ENCODE data around the gene TEX36.
"Not testable (repeated sequence)": the region's sequence is repeated elsewhere in the genome, so short reads cannot be mapped to it uniquely, and the experiment has no call there.

TEX36 gene

DNA sequence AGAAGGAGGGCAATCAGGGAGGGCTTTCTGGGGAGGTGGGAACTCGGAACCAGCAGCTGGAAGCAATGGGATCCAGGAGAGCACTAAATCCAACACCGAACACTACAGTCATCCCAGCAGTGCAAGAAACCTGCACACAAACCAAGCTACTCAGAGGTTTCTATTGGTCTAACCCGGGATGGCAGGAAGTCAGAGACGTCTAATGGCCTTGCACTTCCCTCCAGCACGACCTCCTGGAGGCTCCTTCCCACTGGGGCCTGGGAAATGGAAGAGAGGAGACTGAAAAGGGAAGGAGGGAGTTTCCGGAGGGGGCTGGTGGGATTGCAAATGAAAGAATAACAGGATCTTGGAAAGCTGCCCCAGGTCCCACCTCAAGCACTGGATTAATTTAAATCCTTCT, 56.3 kb downstream of the TEX36 start:
- H3K4me1 Mint-ChIP-seq = no peaks in the 10 kb centered on the region
- no peaks in the 10 kb centered on the region for H3K36me3 Mint-ChIP-seq
- no peak overlapping the region for H3K27ac Mint-ChIP-seq
- H3K4me3 Mint-ChIP-seq = no peak overlapping the region
- H3K27me3 Mint-ChIP-seq = peaks cover 18% of the 10 kb centered on the region
- H3K9me3 Mint-ChIP-seq = no peaks in the 10 kb centered on the region

- H3K9me3 Mint-ChIP-seq = peaks cover 3% of the 10 kb centered on the region
Measured at GRCh38 chr10:125625586-125625985, 57.4 kb downstream of the TEX36 start.

GRCh38 chr10:125624800-125625199, 58.2 kb downstream of the TEX36 start:
- Mint-ChIP-seq H3K4me1 (no peaks in the 10 kb centered on the region), H3K9me3 (peaks cover 5% of the 10 kb centered on the region), H3K36me3 (no peaks in the 10 kb centered on the region), H3K27ac (no peak overlapping the region), H3K27me3 (peaks cover 20% of the 10 kb centered on the region), H3K4me3 (no peak overlapping the region)

More at GRCh38 chr10:125625586-125625985, 57.4 kb downstream of the TEX36 start:
- Mint-ChIP-seq H3K4me1 (no peaks in the 10 kb centered on the region), H3K36me3 (no peaks in the 10 kb centered on the region), H3K27ac (no peak overlapping the region), H3K27me3 (peaks cover 19% of the 10 kb centered on the region), H3K4me3 (no peak overlapping the region)

- H3K36me3 Mint-ChIP-seq = no peaks in the 10 kb centered on the region
- peaks cover 5% of the 10 kb centered on the region for H3K9me3 Mint-ChIP-seq
- H3K27me3 Mint-ChIP-seq = peaks cover 12% of the 10 kb centered on the region
- H3K4me3 Mint-ChIP-seq = no peak overlapping the region
- H3K4me1 Mint-ChIP-seq = no peaks in the 10 kb centered on the region
- no peak overlapping the region for H3K27ac Mint-ChIP-seq
Measured at GRCh38 chr10:125621052-125621451, 61.9 kb downstream of the TEX36 start.

DNA sequence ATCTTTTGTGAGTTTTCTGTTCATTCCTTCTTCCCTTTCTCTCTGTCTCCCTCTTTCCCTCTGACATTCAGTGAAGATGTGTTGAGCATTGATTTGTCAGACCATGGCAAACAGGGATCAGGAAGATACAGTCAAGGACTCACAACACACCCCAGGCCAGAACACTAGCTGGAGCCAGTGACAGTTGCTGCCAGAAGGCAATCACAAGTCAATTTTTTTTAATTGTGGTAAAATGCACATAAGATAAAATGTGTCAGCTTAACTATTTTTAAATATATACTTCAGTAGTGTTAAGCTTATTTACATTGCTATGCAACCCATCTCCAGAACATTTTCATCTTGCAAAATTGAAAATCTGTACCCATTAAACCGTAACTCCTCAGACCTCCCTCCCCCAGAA, 62.6 kb downstream of the TEX36 start:
- no peak overlapping the region for H3K27ac Mint-ChIP-seq
- H3K27me3 Mint-ChIP-seq = peaks cover 12% of the 10 kb centered on the region
- H3K9me3 Mint-ChIP-seq = peaks cover 5% of the 10 kb centered on the region
- no peaks in the 10 kb centered on the region for H3K4me1 Mint-ChIP-seq
- H3K36me3 Mint-ChIP-seq = no peaks in the 10 kb centered on the region
- H3K4me3 Mint-ChIP-seq = no peak overlapping the region

DNA sequence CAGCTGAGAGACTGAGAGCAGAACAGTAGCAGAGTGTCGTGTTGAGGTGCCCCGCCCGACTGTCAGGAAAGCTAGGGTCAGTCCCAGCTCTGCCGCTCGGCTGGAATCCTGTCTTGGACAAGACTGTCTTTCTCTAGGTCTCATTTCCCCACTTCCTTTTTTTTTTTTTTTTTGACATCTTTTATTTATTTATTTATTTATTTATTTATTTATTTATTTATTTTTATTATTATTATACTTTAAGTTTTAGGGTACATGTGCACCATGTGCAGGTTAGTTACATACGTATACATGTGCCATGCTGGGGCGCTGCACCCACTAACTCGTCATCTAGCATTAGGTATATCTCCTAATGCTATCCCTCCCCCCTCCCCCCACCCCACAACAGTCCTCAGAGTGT, 69.9 kb downstream of the TEX36 start:
- not testable (repeated sequence) for H3K27ac Mint-ChIP-seq, H3K4me1 Mint-ChIP-seq, H3K4me3 Mint-ChIP-seq, H3K36me3 Mint-ChIP-seq, H3K27me3 Mint-ChIP-seq, H3K9me3 Mint-ChIP-seq

- Mint-ChIP-seq H3K36me3 (no peaks in the 10 kb centered on the region), H3K4me1 (no peaks in the 10 kb centered on the region), H3K27me3 (no peaks in the 10 kb centered on the region), H3K27ac (no peak overlapping the region), H3K4me3 (no peak overlapping the region), H3K9me3 (no peaks in the 10 kb centered on the region)
Measured at GRCh38 chr10:125611756-125612155, 71.2 kb downstream of the TEX36 start.

- H3K36me3 Mint-ChIP-seq = no peaks in the 10 kb centered on the region
- H3K27me3 Mint-ChIP-seq = no peaks in the 10 kb centered on the region
- H3K4me1 Mint-ChIP-seq = no peaks in the 10 kb centered on the region
- H3K4me3 Mint-ChIP-seq = no peak overlapping the region
- H3K27ac Mint-ChIP-seq = no peak overlapping the region
- H3K9me3 Mint-ChIP-seq = no peaks in the 10 kb centered on the region
Measured at GRCh38 chr10:125611216-125611615, 71.7 kb downstream of the TEX36 start.

- H3K36me3 Mint-ChIP-seq = no peaks in the 10 kb centered on the region
- H3K4me3 Mint-ChIP-seq = no peak overlapping the region
- no peak overlapping the region for H3K27ac Mint-ChIP-seq
- no peaks in the 10 kb centered on the region for H3K9me3 Mint-ChIP-seq
- H3K4me1 Mint-ChIP-seq = no peaks in the 10 kb centered on the region
- H3K27me3 Mint-ChIP-seq = no peaks in the 10 kb centered on the region
Measured at GRCh38 chr10:125609859-125610258, 73.1 kb downstream of the TEX36 start.

GRCh38 chr10:125608474-125608873, 74.5 kb downstream of the TEX36 start:
- no peaks in the 10 kb centered on the region for H3K36me3 Mint-ChIP-seq
- H3K27me3 Mint-ChIP-seq = peaks cover 3% of the 10 kb centered on the region
- no peaks in the 10 kb centered on the region for H3K9me3 Mint-ChIP-seq
- H3K4me3 Mint-ChIP-seq = no peak overlapping the region
- H3K27ac Mint-ChIP-seq = no peak overlapping the region
- no peaks in the 10 kb centered on the region for H3K4me1 Mint-ChIP-seq

DNA sequence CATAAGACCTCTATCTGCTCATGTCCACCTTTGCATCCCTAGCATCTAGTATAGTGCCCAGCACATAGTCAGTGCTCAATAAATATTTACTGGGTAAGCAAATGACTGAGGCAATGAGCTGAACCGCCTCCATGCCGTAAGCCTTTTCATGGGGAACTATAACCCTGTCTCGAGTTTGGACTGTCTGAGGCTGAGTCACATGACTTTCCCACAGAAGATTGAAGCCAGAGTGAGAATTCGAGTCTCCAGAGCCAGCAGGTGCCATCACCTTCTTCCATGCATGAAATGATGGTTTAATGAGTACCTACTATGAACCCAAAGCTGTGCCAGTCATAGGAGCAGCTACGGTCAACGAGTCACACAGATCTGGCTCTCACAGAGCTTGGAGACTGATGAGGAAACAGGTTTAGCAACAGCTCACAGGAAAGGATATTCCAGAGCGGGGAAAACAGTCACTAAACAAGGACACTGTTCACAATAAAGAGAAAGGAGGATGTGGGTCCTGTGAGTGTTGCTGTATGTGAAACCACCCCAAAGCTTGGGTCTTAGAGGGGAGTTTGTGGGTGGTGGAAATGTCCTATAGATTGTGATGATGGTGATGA, 75.2 kb downstream of the TEX36 start:
- no peaks in the 10 kb centered on the region for H3K4me1 Mint-ChIP-seq
- H3K9me3 Mint-ChIP-seq = no peaks in the 10 kb centered on the region
- no peaks in the 10 kb centered on the region for H3K36me3 Mint-ChIP-seq
- H3K4me3 Mint-ChIP-seq = no peak overlapping the region
- peaks cover 3% of the 10 kb centered on the region for H3K27me3 Mint-ChIP-seq
- H3K27ac Mint-ChIP-seq = no peak overlapping the region

GRCh38 chr10:125606414-125607010, 76.5 kb downstream of the TEX36 start:
- H3K4me3 Mint-ChIP-seq = no peak overlapping the region
- peaks cover 3% of the 10 kb centered on the region for H3K27me3 Mint-ChIP-seq
- H3K9me3 Mint-ChIP-seq = no peaks in the 10 kb centered on the region

More at GRCh38 chr10:125606414-125607010, 76.5 kb downstream of the TEX36 start:
- Mint-ChIP-seq H3K27ac (no peak overlapping the region), H3K4me1 (no peaks in the 10 kb centered on the region), H3K36me3 (no peaks in the 10 kb centered on the region)

All from activated naive CD4-positive, alpha-beta T cell treated with anti-CD3 and anti-CD28 coated beads, Interleukin-2, amount 50 U/mL, for 24 hours (primary cell).